Upper lobe of left lung (tissue), 4 donors: ENCODE measurements around the gene GPATCH1.

Experiments used
- CTCF ChIP-seq, 6 experiments: fragments of 450-650 bp in 4 of 6; fragments of 200-600 bp in 2 of 6; sonication (generic) in 2 of 6; IDR thresholded peaks; one replicate each; pipeline ENCODE4 v1.5.1; 2016 to 2019; ENCODE audit warnings: antibody characterized with exemption in 6 of 6
- EP300 ChIP-seq, 4 donors: sonication (generic); formaldehyde crosslinking; IDR thresholded peaks; one replicate each; pipeline ENCODE4 v1.5.1; 2017; ENCODE audit warnings: antibody characterized with exemption in 4 of 4, control low read depth in 2 of 4
- POLR2A ChIP-seq, 4 donors: fragments of 450-650 bp; IDR thresholded peaks; one replicate each; pipeline ENCODE4 v1.5.1; 2016 to 2017; ENCODE audit warnings: antibody characterized with exemption in 4 of 4, mild to moderate bottlenecking in 2 of 4
- POLR2AphosphoS5 ChIP-seq, 2 donors: sonication (generic); formaldehyde crosslinking; IDR thresholded peaks; one replicate each; pipeline ENCODE4 v1.5.1; 2017; ENCODE audit warnings: antibody characterized with exemption in 2 of 2

- TF ChIP-seq CTCF (IDR thresholded peaks at IDR 0.05): no peak
- TF ChIP-seq POLR2A (IDR thresholded peaks at IDR 0.05): no peak
- no peak for TF ChIP-seq POLR2AphosphoS5 (IDR thresholded peaks at IDR 0.05)
- TF ChIP-seq EP300 (IDR thresholded peaks at IDR 0.05): no peak
These were observed 70.0 kb downstream of the GPATCH1 start for GRCh38 chr19:33150852-33151518.
